GM23338 (cell line): ENCODE results near the gene ANKRD37. TPM values are rescaled to one million over a fixed set of nuclear protein-coding genes. Genes with fewer than 3 reads are reported as not detected.

Experiments used
- ATAC-seq: fragments of 200-7000 bp; cut with Tn5 transposase; 3 replicates; pipeline ENCODE4 v1.9.1; 2020
- DNase-seq: peaks from one replicate; pipeline ENCODE4 v3.0.0-alpha.2; 2015; ENCODE audit warnings: low spot score
- H2AFZ ChIP-seq: fragments of 200-600 bp; sonication (generic); 2 replicates; pipeline ENCODE4 v1.8.0; 2016; ENCODE audit warnings: antibody characterized with exemption, mild to moderate bottlenecking, moderate library complexity
- H3F3A ChIP-seq: fragments of 200-600 bp; sonication (generic); replicated peaks from 2 replicates; pipeline ENCODE4 v1.8.0; 2017; ENCODE audit warnings: antibody characterized with exemption, mixed run types, low read depth
- H3K27ac ChIP-seq: fragments of 200-600 bp; sonication (generic); 2 replicates; pipeline ENCODE4 v1.6.1; 2016; ENCODE audit warnings: low read depth
- H3K27me3 ChIP-seq: fragments of 200-600 bp; sonication (generic); 2 replicates; pipeline ENCODE4 v1.8.0; 2016; ENCODE audit warnings: mild to moderate bottlenecking, mixed run types, moderate library complexity; ENCODE audit not compliant: insufficient read depth
- H3K36me3 ChIP-seq: fragments of 200-600 bp; sonication (generic); 2 replicates; pipeline ENCODE4 v1.8.0; 2016; ENCODE audit warnings: mild to moderate bottlenecking; ENCODE audit not compliant: insufficient read depth
- H3K4me1 ChIP-seq: fragments of 200-600 bp; sonication (generic); 2 replicates; pipeline ENCODE4 v1.8.0; 2016; ENCODE audit warnings: mild to moderate bottlenecking, moderate library complexity; ENCODE audit not compliant: insufficient read depth
- H3K4me2 ChIP-seq: fragments of 200-600 bp; sonication (generic); 2 replicates; pipeline ENCODE4 v1.7.1; 2017; ENCODE audit warnings: mixed run types
- H3K4me3 ChIP-seq: fragments of 200-600 bp; sonication (generic); 2 replicates; pipeline ENCODE4 v1.6.1; 2016; ENCODE audit warnings: mixed run types
- H3K79me2 ChIP-seq: fragments of 200-600 bp; sonication (generic); replicated peaks from 2 replicates; pipeline ENCODE4 v1.8.0; 2017; ENCODE audit warnings: mild to moderate bottlenecking; ENCODE audit not compliant: insufficient read depth
- H3K9me2 ChIP-seq: fragments of 200-600 bp; sonication (generic); 2 replicates; pipeline ENCODE4 v1.8.0; 2017; ENCODE audit not compliant: insufficient read depth
- H4K20me1 ChIP-seq: fragments of 200-600 bp; sonication (generic); replicated peaks from 2 replicates; pipeline ENCODE4 v1.8.0; 2017; ENCODE audit warnings: mild to moderate bottlenecking; ENCODE audit not compliant: insufficient read depth
- H3K27ac Mint-ChIP-seq: 2 replicates; pipeline ENCODE4 v1.8.0; 2020; ENCODE audit warnings: inconsistent platforms, mild to moderate bottlenecking, moderate library complexity, mixed read lengths
- H3K27me3 Mint-ChIP-seq: 3 replicates; pipeline ENCODE4 v1.8.0; 2022; ENCODE audit warnings: low read depth, mild to moderate bottlenecking, moderate library complexity, mixed read lengths, inconsistent platforms; ENCODE audit not compliant: insufficient read depth, poor library complexity
- H3K36me3 Mint-ChIP-seq: 3 replicates; pipeline ENCODE4 v1.8.0; 2021; ENCODE audit warnings: low read depth, mild to moderate bottlenecking, inconsistent platforms, moderate library complexity, mixed read lengths
- H3K4me1 Mint-ChIP-seq: 3 replicates; pipeline ENCODE4 v1.8.0; 2020; ENCODE audit warnings: mild to moderate bottlenecking, inconsistent platforms, mixed read lengths
- H3K4me3 Mint-ChIP-seq: 3 replicates; pipeline ENCODE4 v1.8.0; 2021; ENCODE audit warnings: moderate library complexity, mild to moderate bottlenecking, inconsistent platforms, mixed read lengths
- H3K9me3 Mint-ChIP-seq: 3 replicates; pipeline ENCODE4 v1.8.0; 2020; ENCODE audit warnings: moderate library complexity, mild to moderate bottlenecking, inconsistent platforms, mixed read lengths
- CREB1 ChIP-seq: fragments of 250-450 bp; sonication (Bioruptor Pico); IDR thresholded peaks from 2 replicates; pipeline ENCODE4 v1.5.0; 2020; ENCODE audit warnings: low read depth, mild to moderate bottlenecking, moderate library complexity
- CTCF ChIP-seq, 2 experiments: fragments of 200-600 bp in 1 of 2; sonication (generic) in 1 of 2; conservative IDR thresholded peaks; 2 replicates each; pipeline versions ENCODE4 v1.5.1 to v1.6.1; 2016 to 2017; ENCODE audit warnings: antibody characterized with exemption in 2 of 2, low read depth in 2 of 2, mild to moderate bottlenecking in 2 of 2, moderate library complexity in 1 of 2
- ETS1 ChIP-seq: IDR thresholded peaks from 2 replicates; pipeline ENCODE4 v1.6.1; 2016; ENCODE audit warnings: antibody characterized with exemption
- EZH2 ChIP-seq: fragments of 200-600 bp; sonication (generic); IDR thresholded peaks from one replicate; pipeline ENCODE4 v1.8.0; 2017; ENCODE audit warnings: antibody characterized with exemption, mild to moderate bottlenecking, low read depth; ENCODE audit not compliant: unreplicated experiment
- EZH2phosphoT487 ChIP-seq: fragments of 200-600 bp; sonication (generic); IDR thresholded peaks from one replicate; pipeline ENCODE4 v1.8.1; 2018; ENCODE audit warnings: antibody characterized with exemption; ENCODE audit not compliant: unreplicated experiment
- JUNB ChIP-seq: IDR thresholded peaks from one replicate; pipeline ENCODE4 v1.6.1; 2016; ENCODE audit warnings: antibody characterized with exemption; ENCODE audit not compliant: unreplicated experiment
- POLR2AphosphoS5 ChIP-seq: IDR thresholded peaks from 2 replicates; pipeline ENCODE4 v1.6.1; 2016; ENCODE audit warnings: antibody characterized with exemption, low read depth
- REST ChIP-seq: IDR thresholded peaks from one replicate; pipeline ENCODE4 v1.6.1; 2018; ENCODE audit warnings: antibody characterized with exemption; ENCODE audit not compliant: unreplicated experiment
- STAT1 ChIP-seq: IDR thresholded peaks from one replicate; pipeline ENCODE4 v1.6.1; 2016; ENCODE audit warnings: antibody characterized with exemption; ENCODE audit not compliant: unreplicated experiment
- ZNF114 ChIP-seq: fragments of 250-450 bp; sonication (Bioruptor Pico); IDR thresholded peaks from 2 replicates; pipeline ENCODE4 v1.5.0; 2020; ENCODE audit warnings: mild to moderate bottlenecking, moderate library complexity
- ZNF331 ChIP-seq: fragments of 250-450 bp; sonication (Bioruptor Pico); IDR thresholded peaks from 2 replicates; pipeline ENCODE4 v1.5.0; 2020; ENCODE audit warnings: low read depth, mild to moderate bottlenecking, moderate library complexity
- polyA plus RNA-seq: library from polyadenylated mRNA; unstranded; fragments of >200 nt; fragmentation: Nextera tagmentation; extraction: Ambion mirVana; gene quantifications from 2 replicates; pipeline ENCODE4 v1.2.1, GENCODE V29; 2016
- total RNA-seq: library from RNA; depleted of rRNA; stranded (reverse); fragments of >200 nt; shearing (Covaris generic); gene quantifications from 2 replicates; pipeline ENCODE4 v1.2.3, GENCODE V29; 2014

ANKRD37 gene
- total and polyA plus RNA-seq, 2 experiments from 2014 or later = 1.8 to 4.9 TPM

- Histone ChIP-seq H2AFZ (no peak overlapping the region), H3K4me2 (no peak overlapping the region), H3K36me3 (no peaks in the 10 kb centered on the region), H3K27ac (no peak overlapping the region), H3K79me2 (peaks cover 6% of the 10 kb centered on the region), H4K20me1 (no peaks in the 10 kb centered on the region), H3F3A (no peaks in the 10 kb centered on the region), H3K4me3 (no peak overlapping the region), H3K4me1 (peaks cover 4% of the 10 kb centered on the region; the same call in 1 of the 2 replicates), H3K27me3 (no peaks in the 10 kb centered on the region), H3K9me2 (no peaks in the 10 kb centered on the region)
- Mint-ChIP-seq H3K4me1 (peaks cover 7% of the 10 kb centered on the region), H3K4me3 (no peak overlapping the region), H3K27ac (no peak overlapping the region), H3K9me3 (no peaks in the 10 kb centered on the region; the same call in 2 of the 3 replicates), H3K27me3 (peaks cover 6% of the 10 kb centered on the region), H3K36me3 (no peaks in the 10 kb centered on the region; the same call in 2 of the 3 replicates)
- TF ChIP-seq POLR2AphosphoS5 (no peak), JUNB (no peak), REST (no peak), EZH2phosphoT487 (no peak), CREB1 (CRISPR knock-in tag) (no peak), EZH2 (no peak), ETS1 (no peak), ZNF114 (no peak), STAT1 (no peak), CTCF (conservative IDR thresholded peaks at IDR 0.05; ENCODE audit: low read depth in 2 of 2) (no peak), ZNF331 (CRISPR knock-in tag) (no peak)
- ATAC-seq = no peak
- no peak for DNase-seq
Measured at GRCh38 chr4:185429660-185430059, 33.0 kb downstream of the ANKRD37 start.
